CD4-positive, alpha-beta T cell treated with Interleukin-6 at 100 ng/mL for 8 hours (primary cell): Measurements from ENCODE around the gene RAP2B.

ENCODE experiments used
- DNase-seq: peaks from one replicate; pipeline ENCODE4 v3.0.0-alpha.2; 2020; ENCODE audit warnings: mixed read lengths, low spot score

Gene RAP2B

DNA sequence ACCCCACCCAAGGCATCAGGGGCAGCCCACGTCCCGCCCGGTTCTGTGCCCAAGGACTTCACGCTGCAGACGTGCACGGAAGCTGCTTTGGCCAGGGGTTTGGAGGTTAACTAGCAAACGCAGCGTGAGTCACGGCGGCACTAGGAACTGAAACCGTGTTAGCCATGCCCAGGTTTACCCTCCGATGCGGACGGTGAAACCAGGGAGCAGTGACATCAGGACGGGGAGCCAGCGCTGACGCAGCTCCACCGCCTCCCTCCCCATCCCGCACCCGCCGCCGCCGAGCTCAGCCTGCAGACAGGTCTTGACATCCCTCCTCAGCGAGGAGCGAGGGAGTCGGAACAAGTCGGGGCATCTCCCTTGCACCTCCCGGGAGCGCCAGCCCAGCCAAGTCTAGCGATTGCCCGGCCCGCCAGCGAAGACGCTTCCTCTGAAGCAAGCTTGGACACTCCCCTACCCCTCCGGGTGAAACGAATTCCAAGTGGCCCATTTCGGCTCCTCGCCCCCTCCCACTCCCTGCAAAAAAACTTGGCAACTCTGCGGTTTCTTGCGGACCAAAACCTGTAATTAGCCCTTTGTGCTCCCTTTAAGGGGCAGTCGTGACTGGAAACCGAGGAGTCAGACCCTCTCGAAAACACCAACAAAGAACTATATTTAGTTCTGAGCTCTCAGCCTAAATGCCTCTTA is 1.4 kb upstream of the RAP2B start:
- peak; percentile 67 for DNase-seq

- peak; percentile 95 for DNase-seq
These were observed 800 bp upstream of the RAP2B start for GRCh38 chr3:153161138-153161713.

DNA sequence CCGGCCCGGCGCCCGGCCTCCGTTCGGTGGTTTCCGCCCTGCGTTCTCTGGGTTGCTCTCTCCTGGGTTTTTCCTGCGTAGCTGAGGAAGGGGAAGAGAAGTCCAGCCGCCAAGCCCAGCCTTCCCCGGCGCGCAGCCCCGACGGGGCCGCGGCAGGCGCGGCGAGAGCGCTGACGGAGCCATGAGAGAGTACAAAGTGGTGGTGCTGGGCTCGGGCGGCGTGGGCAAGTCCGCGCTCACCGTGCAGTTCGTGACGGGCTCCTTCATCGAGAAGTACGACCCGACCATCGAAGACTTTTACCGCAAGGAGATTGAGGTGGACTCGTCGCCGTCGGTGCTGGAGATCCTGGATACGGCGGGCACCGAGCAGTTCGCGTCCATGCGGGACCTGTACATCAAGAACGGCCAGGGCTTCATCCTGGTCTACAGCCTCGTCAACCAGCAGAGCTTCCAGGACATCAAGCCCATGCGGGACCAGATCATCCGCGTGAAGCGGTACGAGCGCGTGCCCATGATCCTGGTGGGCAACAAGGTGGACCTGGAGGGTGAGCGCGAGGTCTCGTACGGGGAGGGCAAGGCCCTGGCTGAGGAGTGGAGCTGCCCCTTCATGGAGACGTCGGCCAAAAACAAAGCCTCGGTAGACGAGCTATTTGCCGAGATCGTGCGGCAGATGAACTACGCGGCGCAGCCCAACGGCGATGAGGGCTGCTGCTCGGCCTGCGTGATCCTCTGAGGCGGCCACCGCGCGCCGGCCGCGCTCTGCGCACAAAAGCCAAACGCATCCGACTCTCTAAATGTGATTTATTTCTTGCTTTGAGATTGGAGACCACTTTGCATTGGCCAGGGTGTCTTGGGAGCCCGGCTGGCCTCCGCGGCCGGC is 727 bp downstream of the RAP2B start:
- DNase-seq: peak; percentile 14

DNA sequence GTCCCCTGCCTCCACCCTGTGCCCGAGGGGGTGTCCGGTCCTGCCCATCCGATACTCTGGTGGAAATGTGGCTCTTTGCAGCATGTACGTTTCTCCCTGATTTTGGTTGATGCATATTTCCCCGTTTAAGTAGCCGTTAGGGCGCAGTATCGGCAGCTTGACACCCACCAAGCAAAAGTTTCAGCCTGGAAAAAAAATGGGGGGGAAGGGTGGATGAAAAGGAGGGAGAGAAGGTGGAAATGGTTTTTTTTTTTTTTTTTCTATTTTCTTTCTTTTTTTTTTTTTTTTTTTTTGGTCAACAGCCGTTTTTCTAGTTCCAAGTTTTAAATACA is 1.3 kb downstream of the RAP2B start:
- no peak for DNase-seq

DNA sequence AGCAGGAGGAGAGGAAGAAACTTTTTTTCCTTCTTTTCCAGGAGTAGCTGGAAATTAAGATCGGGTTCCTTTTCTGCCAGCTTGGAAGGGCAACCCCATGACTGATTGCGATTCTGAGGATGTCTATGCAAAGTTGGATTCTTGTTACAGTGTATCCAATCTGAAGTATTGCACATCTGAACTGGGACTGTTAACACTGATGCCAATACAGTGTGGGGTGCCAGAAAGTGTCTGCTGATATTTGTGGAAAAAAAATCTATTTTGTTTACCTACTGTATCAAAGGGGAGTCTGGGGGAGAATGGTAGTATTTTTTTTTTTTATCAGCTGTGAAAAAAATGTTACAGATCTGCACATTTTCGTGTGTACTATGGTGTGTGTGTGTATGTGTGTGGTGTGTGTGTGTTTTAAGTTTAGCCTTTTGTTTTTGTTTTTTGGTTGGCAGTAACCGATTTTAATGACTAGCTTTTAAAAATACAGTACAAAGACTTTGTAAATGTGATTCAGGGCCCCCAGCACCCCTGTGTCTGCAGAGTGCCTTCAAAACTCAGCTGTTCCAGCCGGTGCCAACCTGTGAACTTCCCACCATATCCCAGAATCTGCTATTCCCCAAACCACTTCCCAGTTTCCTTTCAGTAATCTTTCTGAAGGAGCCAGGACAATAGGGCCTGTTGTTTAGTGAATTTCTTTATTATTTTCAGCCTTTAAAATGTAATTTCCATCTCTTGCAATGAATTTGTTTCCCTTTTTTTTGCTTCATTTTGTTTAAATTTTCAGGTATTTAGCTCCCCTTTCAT is 1.9 kb downstream of the RAP2B start:
- no peak for DNase-seq

DNA sequence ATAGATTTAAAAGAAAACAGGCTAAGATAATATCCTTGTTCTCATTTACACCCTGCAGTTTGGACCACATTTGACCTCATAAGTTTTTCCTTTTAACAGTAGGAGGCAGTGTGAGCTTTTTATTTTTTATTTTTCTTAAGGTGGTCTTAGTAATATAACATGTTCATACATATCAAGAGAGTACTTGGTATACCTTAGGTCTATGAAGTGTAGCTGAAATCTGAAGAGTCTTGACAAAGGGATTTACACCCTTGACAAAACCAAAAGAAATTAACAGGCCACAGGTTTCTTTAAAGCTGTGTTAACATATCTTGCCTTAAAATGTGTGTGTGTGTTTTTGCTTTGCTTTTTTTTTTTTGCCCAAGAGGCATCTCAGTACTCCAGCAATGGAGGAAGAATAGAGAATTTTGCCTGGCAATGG is 3.2 kb downstream of the RAP2B start:
- DNase-seq: peak; percentile 39

DNA sequence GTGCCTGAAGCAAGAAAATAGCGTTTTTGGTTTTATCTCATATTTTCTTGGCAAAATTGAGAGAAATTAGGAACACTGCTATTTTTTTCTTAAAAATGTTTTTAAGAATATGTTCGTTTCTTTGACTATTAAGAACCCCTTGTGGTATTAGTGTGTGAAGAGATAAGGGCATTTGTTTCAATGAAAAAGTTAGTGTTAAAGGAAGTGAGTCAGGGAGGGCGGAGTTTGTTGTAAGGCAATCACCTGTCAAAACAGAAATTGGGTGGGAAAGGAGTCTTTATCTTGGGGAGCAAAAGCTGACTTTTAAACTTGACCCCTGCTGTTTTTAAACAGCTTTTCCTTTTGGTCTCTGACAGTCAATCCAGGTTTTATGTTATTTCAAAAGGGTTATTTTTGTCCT is 4.2 kb downstream of the RAP2B start:
- peak; percentile 39 for DNase-seq

- no peak for DNase-seq
These were observed 4.8 kb downstream of the RAP2B start for GRCh38 chr3:153166796-153167195.

GRCh38 chr3:153169793-153170383 is 7.9 kb downstream of the RAP2B start:
- DNase-seq: no peak

GRCh38 chr3:153171256-153171655 is 9.2 kb downstream of the RAP2B start:
- DNase-seq: no peak

GRCh38 chr3:153171918-153172317 is 9.9 kb downstream of the RAP2B start:
- DNase-seq: no peak

- no peak for DNase-seq
These were observed 11.1 kb downstream of the RAP2B start for GRCh38 chr3:153172796-153173757.

GRCh38 chr3:153173758-153174516 is 11.9 kb downstream of the RAP2B start:
- peak; percentile 8 for DNase-seq

- DNase-seq: no peak
These were observed 14.2 kb downstream of the RAP2B start for GRCh38 chr3:153176197-153176596.

- no peak for DNase-seq
These were observed 18.9 kb downstream of the RAP2B start for GRCh38 chr3:153180860-153181372.

DNA sequence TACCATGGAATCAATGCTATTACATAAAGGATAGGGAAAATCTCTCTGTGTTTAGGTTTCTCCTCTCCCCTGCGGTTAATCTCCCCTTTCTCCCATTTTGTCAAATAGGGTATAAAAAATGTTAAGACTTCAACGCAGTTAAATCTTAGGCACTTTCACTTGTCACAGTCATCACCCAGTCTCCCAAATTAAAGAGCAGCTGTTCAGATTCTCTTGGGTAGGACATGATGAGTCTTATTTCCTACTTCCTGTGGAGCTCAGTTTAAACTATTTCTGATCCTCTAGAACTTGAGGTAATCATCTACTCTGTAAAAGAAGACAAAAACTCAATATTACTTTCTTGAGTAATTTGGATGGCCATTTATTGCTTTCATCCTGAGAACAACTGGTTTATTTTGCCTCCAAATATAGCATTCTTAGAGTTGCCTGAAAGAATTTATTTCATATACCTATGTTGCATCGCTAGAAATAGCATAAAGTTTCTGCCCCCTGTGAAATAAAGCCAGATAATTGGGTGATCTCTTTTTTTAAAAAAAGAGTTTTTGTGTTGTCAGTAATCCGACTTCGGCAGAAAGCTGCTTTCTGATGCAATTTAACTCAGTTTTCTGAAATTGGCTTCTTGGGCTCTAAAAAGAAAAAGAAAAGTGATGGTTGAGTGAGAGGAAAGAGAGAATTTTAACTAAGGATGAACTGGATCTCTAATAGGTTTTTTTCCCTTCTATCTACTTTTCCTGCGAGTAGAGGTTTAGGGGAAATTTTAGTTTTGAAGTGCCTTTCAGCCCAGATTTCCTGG is 20.7 kb downstream of the RAP2B start:
- DNase-seq: no peak

DNA sequence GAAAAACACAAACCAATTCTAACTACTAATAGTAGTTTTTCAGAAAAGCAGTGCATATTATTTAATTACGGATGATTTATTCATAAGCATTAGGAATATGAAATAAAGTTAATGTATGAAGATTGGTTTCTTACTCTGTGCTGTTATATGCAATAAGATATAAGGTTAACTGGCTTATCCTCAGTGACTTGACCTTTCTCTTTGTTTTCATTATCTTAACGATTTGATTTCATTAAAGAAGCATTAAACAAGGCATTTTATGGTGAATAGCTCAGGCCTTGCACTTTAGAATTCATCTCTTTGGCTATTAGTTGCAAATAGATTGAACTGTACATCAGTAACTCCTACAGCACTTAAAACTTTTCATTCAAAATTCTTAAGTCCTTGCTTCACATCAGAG is 28.9 kb downstream of the RAP2B start:
- DNase-seq: no peak

GRCh38 chr3:153192327-153192726 is 30.3 kb downstream of the RAP2B start:
- no peak for DNase-seq
